22Rv1 (cell line): Measurements from ENCODE around the gene PRDM2.

Source experiments
- H3K27ac ChIP-seq: fragments of 450-650 bp; 2 replicates; pipeline ENCODE4 v1.5.1; 2017
- CTCF ChIP-seq: fragments of 450-650 bp; IDR thresholded peaks from 2 replicates; pipeline ENCODE4 v1.5.1; 2017; ENCODE audit warnings: mild to moderate bottlenecking
- ZFX ChIP-seq: fragments of 450-650 bp; IDR thresholded peaks from 2 replicates; pipeline ENCODE4 v1.6.1; 2017; ENCODE audit warnings: antibody characterized with exemption, borderline replicate concordance

PRDM2 gene

DNA sequence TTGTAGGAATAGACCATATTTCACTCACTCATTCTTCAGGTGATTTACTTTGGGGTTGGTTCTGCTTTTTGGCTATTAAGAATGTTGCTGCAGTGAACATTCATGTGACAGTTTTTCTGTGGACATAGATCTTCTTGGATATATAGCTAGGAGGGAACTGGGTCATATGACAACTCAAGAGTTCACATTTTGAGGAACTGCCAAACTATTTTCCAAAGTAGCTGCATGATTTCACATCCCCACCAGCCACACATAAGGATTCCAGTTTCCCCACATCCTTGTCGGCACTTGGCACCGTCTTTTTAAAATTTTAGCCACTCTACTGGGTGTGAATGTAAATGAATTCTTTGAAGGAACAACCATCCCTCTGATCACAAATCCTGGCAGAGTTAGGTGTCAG lies 126.0 kb downstream of the PRDM2 start:
- no peak overlapping the region for H3K27ac ChIP-seq
- TF ChIP-seq ZFX (no peak), CTCF (no peak)

- TF ChIP-seq CTCF (no peak), ZFX (no peak)
- H3K27ac ChIP-seq = no peak overlapping the region
These were observed 126.6 kb downstream of the PRDM2 start for GRCh38 chr1:13826591-13826990.

- no peak overlapping the region for H3K27ac ChIP-seq
- TF ChIP-seq CTCF (peak; percentile 73), ZFX (no peak)
These were observed 128.6 kb downstream of the PRDM2 start for GRCh38 chr1:13828454-13829151.

GRCh38 chr1:13829152-13829769 lies 129.3 kb downstream of the PRDM2 start:
- TF ChIP-seq ZFX (no peak), CTCF (peak; percentile 30)
- no peak overlapping the region for H3K27ac ChIP-seq

DNA sequence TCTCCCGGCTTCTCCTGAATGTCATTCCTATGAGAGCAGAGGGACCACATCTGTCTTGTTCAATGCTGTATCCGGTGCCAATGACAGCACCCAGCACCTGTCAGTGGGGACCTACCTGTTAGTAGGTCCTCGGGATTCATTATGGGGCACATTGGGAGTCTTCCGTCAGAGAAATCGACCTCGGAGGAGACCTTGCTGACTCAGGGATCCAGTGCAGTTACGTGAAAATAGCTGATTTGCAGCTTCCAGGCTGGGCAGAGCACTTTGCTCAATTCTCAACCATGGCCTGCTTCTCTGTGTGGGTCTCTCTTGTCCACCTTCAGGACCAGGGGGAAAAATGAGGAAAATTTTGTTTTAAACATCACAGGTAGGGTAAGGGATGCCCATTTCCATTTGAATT lies 130.2 kb downstream of the PRDM2 start:
- H3K27ac ChIP-seq = no peak overlapping the region
- TF ChIP-seq ZFX (no peak), CTCF (no peak)

GRCh38 chr1:13830616-13831280 lies 130.8 kb downstream of the PRDM2 start:
- TF ChIP-seq CTCF (no peak), ZFX (no peak)
- no peak overlapping the region for H3K27ac ChIP-seq

GRCh38 chr1:13832100-13832499 lies 132.1 kb downstream of the PRDM2 start:
- no peak overlapping the region for H3K27ac ChIP-seq
- TF ChIP-seq CTCF (no peak), ZFX (no peak)
